Kidney capillary endothelial cell (primary cell): ENCODE data around the gene MYO1A.
"Not testable (repeated sequence)": the region's sequence is repeated elsewhere in the genome, so short reads cannot be mapped to it uniquely, and the experiment has no call there.

Experiments used
- DNase-seq: peaks from one replicate; pipeline ENCODE4 v3.0.0-alpha.2; 2018; ENCODE audit warnings: low spot score

Gene MYO1A

DNA sequence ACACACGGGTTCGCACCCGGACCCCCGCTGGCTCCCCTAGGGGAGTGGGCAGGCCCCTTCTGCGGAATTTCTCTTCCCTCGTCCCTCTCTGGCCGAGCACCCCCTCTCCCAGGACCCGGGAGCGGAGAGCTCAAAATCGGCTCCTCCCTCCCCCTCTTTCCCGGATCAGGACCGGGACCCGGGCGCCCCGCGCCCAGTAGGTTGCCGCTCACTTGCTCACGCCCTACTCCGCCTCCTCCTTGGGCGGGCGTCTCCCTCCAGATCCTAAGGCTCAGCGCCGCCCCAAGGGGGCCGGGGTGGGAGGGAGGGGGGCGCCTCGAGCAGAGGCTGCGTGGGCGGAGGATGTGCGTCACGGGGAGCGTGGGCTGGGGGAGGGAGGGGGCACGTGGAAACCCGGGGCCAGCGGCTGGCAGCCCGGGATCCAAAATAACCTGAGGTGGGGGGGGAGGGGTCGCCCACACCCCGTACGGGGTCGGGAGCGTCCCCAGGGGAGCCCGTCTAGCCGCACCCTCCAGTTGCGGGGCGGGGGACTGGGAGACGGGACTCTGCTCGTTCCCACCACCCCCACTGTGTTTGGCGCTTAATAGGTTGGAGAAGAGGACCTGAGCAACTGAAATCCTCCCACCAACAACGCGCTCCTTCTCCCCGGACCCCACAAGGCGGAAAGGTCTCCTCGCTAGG is 37.2 kb upstream of the MYO1A start:
- DNase-seq: peak; percentile 83

DNA sequence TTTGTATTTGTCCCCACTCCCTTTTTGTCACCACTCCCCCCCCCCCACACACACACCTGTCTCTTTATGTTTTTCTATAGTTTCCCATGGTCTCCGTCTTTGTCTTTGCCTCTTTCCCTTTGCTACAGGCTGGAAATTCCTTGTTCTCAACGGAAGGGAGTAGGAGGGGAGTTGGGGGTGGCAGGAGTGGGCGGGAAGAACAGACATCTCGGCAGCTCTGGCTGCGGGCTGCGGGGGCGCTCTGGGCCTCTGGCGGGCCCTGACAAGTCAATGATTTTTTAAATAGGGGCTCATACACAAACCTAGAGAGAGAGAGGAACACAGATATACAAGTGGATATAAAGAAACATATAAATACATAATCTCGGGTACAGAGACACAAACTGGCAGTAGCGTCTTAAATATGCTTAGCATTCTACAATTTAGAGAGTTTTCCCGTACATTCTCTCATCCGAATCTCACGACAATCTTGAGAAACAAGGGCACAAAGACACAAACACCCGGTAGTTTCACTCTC is 36.6 kb upstream of the MYO1A start:
- peak; percentile 78 for DNase-seq

- no peak for DNase-seq
These were observed 36.1 kb upstream of the MYO1A start for GRCh38 chr12:57085999-57086492.

- no peak for DNase-seq
These were observed 30.9 kb upstream of the MYO1A start for GRCh38 chr12:57080855-57081254.

GRCh38 chr12:57079821-57080220 is 29.9 kb upstream of the MYO1A start:
- no peak for DNase-seq

GRCh38 chr12:57078519-57079404 is 28.8 kb upstream of the MYO1A start, which contains the start of gene NEMP1:
Gene NEMP1, minus strand, starts transcription at chr12:57078791. Its CDS starts 46 bp downstream, at chr12:57078745.
- DNase-seq: peak; percentile 100

- not testable (repeated sequence) for DNase-seq
These were observed 23.9 kb upstream of the MYO1A start for GRCh38 chr12:57073566-57074450.

- DNase-seq: no peak
These were observed 22.7 kb upstream of the MYO1A start for GRCh38 chr12:57072661-57073060.

- DNase-seq: peak; percentile 67
These were observed 19.6 kb upstream of the MYO1A start for GRCh38 chr12:57069523-57069922.

- DNase-seq: no peak
These were observed 16.3 kb upstream of the MYO1A start for GRCh38 chr12:57066245-57066644.

- no peak for DNase-seq
These were observed 14.2 kb upstream of the MYO1A start for GRCh38 chr12:57063991-57064685.

- no peak for DNase-seq
These were observed 8.5 kb upstream of the MYO1A start for GRCh38 chr12:57058454-57058853.

DNA sequence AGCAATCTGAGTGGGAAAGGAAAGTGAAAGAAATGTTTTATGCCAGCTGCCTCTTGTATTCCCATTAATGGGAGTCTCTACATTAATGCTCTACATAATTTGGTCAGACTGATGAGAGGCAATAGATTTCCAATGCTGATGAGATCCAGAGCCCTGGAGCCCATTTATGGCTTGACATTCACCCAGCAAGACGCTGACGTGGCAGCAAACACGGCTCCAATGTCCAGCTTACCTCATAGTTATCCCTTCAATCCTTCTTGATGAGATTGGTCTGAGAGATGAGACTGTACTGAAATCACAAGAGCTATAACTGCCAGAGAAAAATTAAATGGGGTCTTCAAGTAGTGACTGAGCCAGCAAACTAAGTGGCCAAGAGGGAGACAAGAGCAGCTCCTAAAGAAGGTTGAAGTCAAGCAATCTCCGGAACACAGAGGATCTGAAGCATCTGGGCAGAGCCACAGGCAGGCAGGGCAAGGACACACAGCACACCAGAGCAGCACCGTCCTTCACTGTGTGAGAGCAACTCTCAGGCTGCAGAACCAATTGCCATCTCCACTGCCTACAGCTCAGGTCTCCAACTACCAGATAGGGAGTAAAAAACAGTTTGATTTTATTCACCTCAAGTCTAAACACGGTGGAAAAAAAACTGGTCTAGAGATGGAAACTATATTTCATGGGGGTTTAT is 7.3 kb upstream of the MYO1A start:
- DNase-seq: no peak

DNA sequence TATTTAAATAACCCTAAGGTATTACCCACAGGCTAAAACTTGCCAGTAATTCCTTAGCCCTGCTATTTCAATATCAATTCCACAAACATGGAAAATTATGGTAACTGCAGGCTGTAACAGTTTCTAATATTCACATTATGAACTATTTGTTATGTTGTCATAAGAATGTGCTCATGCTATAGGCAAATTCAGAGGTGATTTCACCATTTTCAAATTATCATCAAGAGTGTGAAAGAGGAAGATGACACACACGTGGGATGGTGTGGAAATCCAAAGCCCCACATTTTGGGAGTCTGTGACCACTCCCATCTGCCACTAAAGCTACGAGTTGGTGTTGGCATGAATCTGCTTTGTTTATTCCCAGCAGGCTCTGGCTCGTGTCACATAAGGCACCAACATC is 5.9 kb upstream of the MYO1A start:
- no peak for DNase-seq

DNA sequence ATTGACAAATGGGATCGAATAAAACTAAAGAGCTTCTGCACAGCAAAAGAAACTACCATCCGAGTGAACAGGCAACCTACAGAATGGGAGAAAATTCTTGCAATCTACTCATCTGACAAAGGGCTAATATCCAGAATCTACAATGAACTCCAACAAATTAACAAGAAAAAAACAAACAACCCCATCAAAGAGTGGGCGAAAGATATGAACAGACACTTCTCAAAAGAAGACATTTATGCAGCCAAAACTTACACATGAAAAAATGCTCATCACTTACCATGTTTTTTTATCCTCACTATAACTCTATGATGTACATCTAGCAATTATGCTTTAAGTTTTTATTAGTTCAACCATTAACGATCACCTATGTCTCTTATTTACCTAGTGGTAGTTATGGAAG is 4.0 kb upstream of the MYO1A start:
- not testable (repeated sequence) for DNase-seq

GRCh38 chr12:57053146-57053545 is 3.2 kb upstream of the MYO1A start:
- DNase-seq: not testable (repeated sequence)

DNA sequence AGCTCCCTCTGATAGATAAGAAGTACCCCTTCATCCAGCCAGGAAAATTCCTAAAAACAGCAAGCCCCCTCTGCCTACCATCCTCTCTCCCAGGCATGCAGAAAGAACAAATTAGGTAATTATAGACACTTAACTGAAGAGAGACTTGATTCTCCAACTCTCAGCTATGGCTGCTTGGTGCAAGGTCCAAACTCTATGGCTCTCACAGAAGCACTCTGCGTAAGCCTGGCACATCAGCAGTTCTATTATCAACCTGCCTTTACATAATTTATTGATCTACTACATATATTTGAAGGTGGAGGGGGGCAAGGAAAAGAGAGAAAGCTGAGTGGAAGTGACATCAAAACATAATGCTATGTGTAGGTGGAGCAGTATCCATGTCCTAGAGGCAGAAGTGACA is 1.1 kb upstream of the MYO1A start:
- DNase-seq: no peak

DNA sequence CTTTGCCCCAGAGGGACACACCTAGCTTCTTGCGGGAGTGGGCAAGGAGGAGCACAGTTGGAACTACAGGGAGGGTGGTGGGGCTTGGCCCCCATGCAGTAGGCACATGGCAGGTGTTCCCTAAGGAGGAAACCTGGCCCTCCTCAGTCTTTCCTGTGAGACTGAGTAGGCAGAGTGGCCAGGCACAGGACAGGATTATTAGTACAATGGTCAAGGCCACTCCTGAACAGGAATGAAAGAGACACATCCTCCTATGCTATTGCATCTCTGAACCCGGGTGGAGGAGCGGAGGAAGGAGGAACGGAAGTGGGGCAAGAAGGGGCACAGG is 846 bp downstream of the MYO1A start:
- no peak for DNase-seq

GRCh38 chr12:57048423-57049118 is 1.4 kb downstream of the MYO1A start:
- DNase-seq: no peak

DNA sequence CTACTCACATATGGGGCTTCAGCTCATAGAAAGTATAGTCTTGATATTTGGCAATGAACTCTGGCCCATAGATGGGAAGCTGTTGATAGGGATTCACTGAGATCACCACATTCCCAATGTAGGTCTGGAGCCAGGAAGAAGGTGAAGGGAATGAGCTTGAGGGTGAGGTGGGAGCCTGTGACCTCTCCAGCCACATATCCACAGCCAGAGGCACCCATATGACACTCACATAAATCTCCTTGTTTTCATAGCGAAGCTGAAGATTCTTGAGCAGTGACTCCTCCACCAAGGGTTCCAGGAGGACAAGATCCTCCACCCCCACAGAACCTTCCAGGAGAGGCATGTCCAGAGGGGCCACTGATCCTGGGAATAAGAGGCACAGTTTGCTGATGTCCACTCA is 1.9 kb downstream of the MYO1A start:
- DNase-seq: no peak
